A204.1 (cell line): ENCODE results near the gene OTOGL.
"Not testable (repeated sequence)": the region's sequence is repeated elsewhere in the genome, so short reads cannot be mapped to it uniquely, and the experiment has no call there.

Source experiments
- FAIRE-seq: peaks from 2 replicates; lab custom pipeline; 2012; peaks lifted over from hg19 to GRCh38; lab: Jason Lieb, UNC

Gene OTOGL

GRCh38 chr12:80099259-80099658 lies at the start of gene OTOGL:
Gene OTOGL, plus strand, starts transcription at chr12:80099537. Its CDS starts 109,895 bp downstream, at chr12:80209432.
- FAIRE-seq = no peak

- FAIRE-seq = no peak
Measured at GRCh38 chr12:80050236-80050635, 49.1 kb upstream of the OTOGL start.

- FAIRE-seq = no peak
Measured at GRCh38 chr12:80053051-80053790, 46.1 kb upstream of the OTOGL start.

GRCh38 chr12:80056232-80056631 lies 43.1 kb upstream of the OTOGL start:
- no peak for FAIRE-seq

- no peak for FAIRE-seq
Measured at GRCh38 chr12:80056845-80057244, 42.5 kb upstream of the OTOGL start.

GRCh38 chr12:80058586-80058985 lies 40.8 kb upstream of the OTOGL start:
- FAIRE-seq = no peak

- FAIRE-seq = no peak
Measured at GRCh38 chr12:80059102-80059501, 40.2 kb upstream of the OTOGL start.

- FAIRE-seq = no peak
Measured at GRCh38 chr12:80059875-80060274, 39.5 kb upstream of the OTOGL start.

GRCh38 chr12:80064269-80064668 lies 35.1 kb upstream of the OTOGL start:
- FAIRE-seq = no peak

- FAIRE-seq = no peak
Measured at GRCh38 chr12:80064951-80065350, 34.4 kb upstream of the OTOGL start.

- FAIRE-seq = no peak
Measured at GRCh38 chr12:80068173-80068572, 31.2 kb upstream of the OTOGL start.

GRCh38 chr12:80083892-80084614 lies 15.3 kb upstream of the OTOGL start:
- FAIRE-seq = not testable (repeated sequence)

- no peak for FAIRE-seq
Measured at GRCh38 chr12:80086025-80086424, 13.3 kb upstream of the OTOGL start.

- no peak for FAIRE-seq
Measured at GRCh38 chr12:80087486-80088213, 11.7 kb upstream of the OTOGL start.

GRCh38 chr12:80100591-80100990 lies 1.3 kb downstream of the OTOGL start:
- no peak for FAIRE-seq

- FAIRE-seq = no peak
Measured at GRCh38 chr12:80101126-80101525, 1.8 kb downstream of the OTOGL start.

GRCh38 chr12:80107221-80107620 lies 7.9 kb downstream of the OTOGL start:
- no peak for FAIRE-seq

GRCh38 chr12:80116735-80117134 lies 17.4 kb downstream of the OTOGL start:
- no peak for FAIRE-seq

GRCh38 chr12:80118565-80119324 lies 19.4 kb downstream of the OTOGL start:
- FAIRE-seq = no peak

GRCh38 chr12:80120994-80121393 lies 21.7 kb downstream of the OTOGL start:
- no peak for FAIRE-seq

GRCh38 chr12:80121661-80122060 lies 22.3 kb downstream of the OTOGL start:
- no peak for FAIRE-seq

GRCh38 chr12:80129895-80130530 lies 30.7 kb downstream of the OTOGL start:
- no peak for FAIRE-seq
